HepG2 (cell line): ENCODE data around the gene ZSWIM8. TPM values are rescaled to one million over a fixed set of nuclear protein-coding genes. Genes with fewer than 3 reads are reported as not detected.

Experiments used
- ATAC-seq: fragments of 200-7000 bp; cut with Tn5 transposase; 3 replicates; pipeline ENCODE4 v1.9.1; 2020; ENCODE audit warnings: mild to moderate bottlenecking, moderate library complexity
- BruUV-seq: library from RNA; stranded (reverse); fragments of 400-500 nt; replicated peaks from 2 replicates; lab custom pipeline; 2021; lab: Mats Ljungman, UMichigan
- CTCF ChIA-PET: fragments of 300-600 bp; formaldehyde crosslinking; extraction: SDS; loops from one replicate; lab custom pipeline; 2021; ENCODE audit warnings: low total read pairs, inconsistent platforms, low intra/inter-chr PET ratio; lab: Yijun Ruan, JAX
- POLR2A ChIA-PET: fragments of 350-600 bp; sonication (Branson Sonifier 250); formaldehyde crosslinking; loops from one replicate; lab custom pipeline; 2020; ENCODE audit warnings: antibody characterized with exemption, inconsistent platforms; lab: Yijun Ruan, JAX
- DNase-seq: peaks from one replicate; pipeline ENCODE4 v3.0.0-alpha.2; 2015; ENCODE audit warnings: low spot score
- FAIRE-seq: peaks from 3 replicates; lab custom pipeline; 2011; peaks lifted over from hg19 to GRCh38; lab: Jason Lieb, UNC
- H2AFZ ChIP-seq: one replicate; pipeline ENCODE4 v1.6.1; 2011; ENCODE audit warnings: low read length, inconsistent platforms
- H3K27ac ChIP-seq: fragments of 300-600 bp; 3 replicates; pipeline ENCODE4 v1.8.0; 2011; ENCODE audit warnings: mixed run types, mild to moderate bottlenecking, mixed read lengths, low read length, inconsistent platforms; ENCODE audit not compliant: insufficient read depth; ENCODE audit errors: extremely low read length
- H3K27me3 ChIP-seq, 2 experiments: fragments of 200-600 bp in 1 of 2; 2 replicates in 1 of 2; 3 replicates in 1 of 2; pipeline versions ENCODE4 v1.6.0 to v1.8.0; 2011; ENCODE audit warnings: low read length in 2 of 2, mild to moderate bottlenecking in 2 of 2, moderate library complexity in 2 of 2, inconsistent platforms in 1 of 2; ENCODE audit not compliant: insufficient read depth in 2 of 2, control insufficient read depth in 1 of 2
- H3K36me3 ChIP-seq, 2 experiments: fragments of 200-600 bp in 1 of 2; replicated peaks in 1 of 2; 2 replicates in 1 of 2; 3 replicates in 1 of 2; pipeline versions ENCODE4 v1.5.1 to v1.8.0; 2011; ENCODE audit warnings: low read length in 2 of 2, inconsistent platforms in 1 of 2; ENCODE audit not compliant: insufficient read depth in 2 of 2, control insufficient read depth in 1 of 2
- H3K4me1 ChIP-seq: 2 replicates; pipeline ENCODE4 v1.5.1; 2012; ENCODE audit warnings: low read length, inconsistent platforms; ENCODE audit not compliant: insufficient read depth
- H3K4me2 ChIP-seq: 2 replicates; pipeline ENCODE4 v1.6.0; 2011; ENCODE audit warnings: low read depth, low read length, inconsistent platforms
- H3K4me3 ChIP-seq, 3 experiments: fragments of 200-600 bp in 1 of 3; sonication (generic), shearing (Covaris generic) in 1 of 3; replicated peaks in 1 of 3; 2 replicates each; pipeline ENCODE4 v1.5.1; 2011 to 2016; ENCODE audit warnings: low read length in 3 of 3, inconsistent platforms in 2 of 3, low read depth in 2 of 3, mild to moderate bottlenecking in 2 of 3, control low read depth in 1 of 3, mixed read lengths in 1 of 3; ENCODE audit not compliant: insufficient read depth in 1 of 3
- H3K79me2 ChIP-seq: one replicate; pipeline ENCODE4 v1.6.1; 2011; ENCODE audit warnings: low read length, inconsistent platforms; ENCODE audit not compliant: insufficient read depth
- H3K9ac ChIP-seq: 2 replicates; pipeline ENCODE4 v1.6.0; 2011; ENCODE audit warnings: mild to moderate bottlenecking, low read depth, low read length, inconsistent platforms; ENCODE audit not compliant: insufficient read depth
- H3K9me3 ChIP-seq: 2 replicates; pipeline ENCODE4 v1.5.1; 2012; ENCODE audit warnings: mild to moderate bottlenecking, low read length
- H4K20me1 ChIP-seq: 2 replicates; pipeline ENCODE4 v1.6.0; 2011; ENCODE audit warnings: inconsistent platforms, mild to moderate bottlenecking, low read length, moderate library complexity; ENCODE audit not compliant: insufficient read depth
- ARID4A ChIP-seq: sonication (generic); formaldehyde crosslinking; IDR thresholded peaks from 2 replicates; pipeline ENCODE4 v1.5.0; 2020; ENCODE audit warnings: mild to moderate bottlenecking, missing genetic modification reagents, borderline replicate concordance
- EZH2 ChIP-seq: conservative IDR thresholded peaks from 2 replicates; pipeline ENCODE4 v1.6.1; 2012; ENCODE audit warnings: mild to moderate bottlenecking, low read depth, low read length, moderate library complexity
- GABPB1 ChIP-seq: IDR thresholded peaks from 2 replicates; pipeline ENCODE4 v1.6.1; 2016; ENCODE audit warnings: mild to moderate bottlenecking, missing genetic modification reagents, moderate library complexity, missing compliant biosample characterization
- HNRNPUL1 ChIP-seq: fragments of 200-400 bp; formaldehyde crosslinking; IDR thresholded peaks from 2 replicates; pipeline ENCODE4 v1.6.1; 2017; ENCODE audit warnings: low read depth, mild to moderate bottlenecking, low read length, moderate library complexity
- SP1 ChIP-seq, 2 experiments: fragments of 450-650 bp in 1 of 2; sonication (generic) in 1 of 2; formaldehyde crosslinking in 1 of 2; IDR thresholded peaks; 2 replicates each; pipeline versions ENCODE4 v1.4.0 to v1.6.1; 2016 to 2020; ENCODE audit warnings: missing genetic modification reagents in 1 of 2
- STAG1 ChIP-seq: sonication (generic); formaldehyde crosslinking; IDR thresholded peaks from 2 replicates; pipeline ENCODE4 v1.4.0; 2020; ENCODE audit warnings: missing genetic modification reagents
- ZNF282 ChIP-seq: fragments of 450-650 bp; IDR thresholded peaks from 2 replicates; pipeline ENCODE4 v1.6.1; 2018; ENCODE audit not compliant: partially characterized antibody
- ZNF781 ChIP-seq: sonication (generic); formaldehyde crosslinking; IDR thresholded peaks from 2 replicates; pipeline ENCODE4 v1.5.1; 2020; ENCODE audit warnings: borderline replicate concordance, mild to moderate bottlenecking, missing genetic modification reagents; ENCODE audit errors: not compliant biosample characterization
- WGBS: methylation state at CpG from one replicate; pipeline ENCODE4 v1.1.6; 2017; ENCODE audit warnings: low lambda C conversion rate; 5-methylcytosine and 5-hydroxymethylcytosine counted together
- in situ Hi-C: cut with HindIII; loops from 2 replicates; pipeline ENCODE4 v1.10.0; 2017; ENCODE audit warnings: low pct_unique_long_range_greater_than_20kb; ENCODE audit not compliant: extremely low pct_ligation_motif_present
- intact Hi-C: fragments of 100-400 bp; cut with micrococcal nuclease; formaldehyde crosslinking; loops from one replicate; pipeline ENCODE4 v1.10.0; 2022; ENCODE audit not compliant: unreplicated experiment
- polyA plus RNA-seq, 8 experiments: library from polyadenylated mRNA; depleted of rRNA in 3 of 8; stranded (reverse) in 7 of 8; unstranded in 1 of 8; fragments of >200 nt; fragmentation: Illumina TruSeq in 4 of 8; extraction: Trizol in 4 of 8; gene quantifications; 2 replicates each; pipeline versions ENCODE4 v1.2.1 to v1.2.3, GENCODE V29; 2011 to 2016; ENCODE audit warnings: low read depth in 4 of 8, missing spikeins in 1 of 8, mixed read lengths in 1 of 8; ENCODE audit not compliant: insufficient read depth in 1 of 8
- total RNA-seq, 5 experiments: library from RNA; depleted of rRNA; stranded (reverse); fragments of >200 nt; fragmentation: Illumina TruSeq; extraction: Trizol; gene quantifications; 2 replicates each; pipeline ENCODE4 v1.2.3, GENCODE V29; 2016; ENCODE audit warnings: low read depth in 1 of 5

Gene ZSWIM8
- total and polyA plus RNA-seq, 2 of the 13 experiments (the other 11 are each of a cell fraction or from before 2014, with no cell fraction given): 39.9 to 98.2 TPM

GRCh38 chr10:73807471-73807870, 22.1 kb downstream of the ZSWIM8 start:
- Histone ChIP-seq H3K4me3 (no peak overlapping the region), H3K27ac (no peak overlapping the region), H3K36me3 (peaks cover 23 to 49% of the 10 kb centered on the region in 2 experiments), H3K27me3 (no peaks in the 10 kb centered on the region; a peak in 1 of 5 replicates), H3K4me1 (peaks cover 21% of the 10 kb centered on the region), H3K79me2 (peaks cover 3% of the 10 kb centered on the region), H3K9me3 (no peaks in the 10 kb centered on the region), H3K4me2 (no peak overlapping the region), H2AFZ (no peak overlapping the region), H3K9ac (no peak overlapping the region), H4K20me1 (no peaks in the 10 kb centered on the region)
- ChIA-PET POLR2A (no interaction called here), CTCF (no interaction called here)
- intact Hi-C loops (no loop called here), in situ Hi-C loops (no loop called here)
- FAIRE-seq (no peak), DNase-seq (no peak), ATAC-seq (no peak)
- WGBS: over 99% methylated on average over 14 of the region's 14 CpGs
- TF ChIP-seq EZH2: no peak
- no peak for TF ChIP-seq SP1 (IDR thresholded peaks at IDR 0.05)
- no peak for TF ChIP-seq SP1 (CRISPR knock-in tag; IDR thresholded peaks at IDR 0.05)
- TF ChIP-seq STAG1: no peak
- TF ChIP-seq ZNF781 (CRISPR knock-in tag): no peak
- no peak for TF ChIP-seq GABPB1 (CRISPR knock-in tag)
- TF ChIP-seq HNRNPUL1: no peak
- TF ChIP-seq ARID4A (CRISPR knock-in tag): no peak
- TF ChIP-seq ZNF282: no peak
- BruUV-seq: no TSS peak
